NB4 (cell line): ENCODE data around the gene SCN8A.
A peak's percentile ranks its signal among the peaks of the same experiment; 100 is the strongest.

Experiments
- DNase-seq: peaks from one replicate; pipeline ENCODE4 v3.0.0; 2010; ENCODE audit warnings: low read depth
- H3K4me3 ChIP-seq: one replicate; pipeline ENCODE4 v1.5.1; 2011; ENCODE audit warnings: mild to moderate bottlenecking, low read depth, low read length, moderate library complexity
- MAX ChIP-seq: IDR thresholded peaks from 2 replicates; pipeline ENCODE4 v1.6.1; 2011; ENCODE audit warnings: low read depth, low read length
- MYC ChIP-seq: IDR thresholded peaks from 2 replicates; pipeline ENCODE4 v1.6.1; 2011; ENCODE audit warnings: low read depth, low read length
- POLR2A ChIP-seq: IDR thresholded peaks from 2 replicates; pipeline ENCODE4 v1.6.1; 2011; ENCODE audit warnings: mild to moderate bottlenecking; ENCODE audit not compliant: insufficient read length; ENCODE audit errors: extremely low read depth
- TF ChIP-seq, protein P1 (sequence below): IDR thresholded peaks from one replicate; pipeline ENCODE4 v1.5.1; 2012; ENCODE audit warnings: low read depth, low read length

The SCN8A gene

GRCh38 chr12:51844854-51845253 is 253.8 kb downstream of the SCN8A start:
- TF ChIP-seq MYC (no peak), MAX (no peak), POLR2A (no peak)
- TF ChIP-seq, protein P1, sequence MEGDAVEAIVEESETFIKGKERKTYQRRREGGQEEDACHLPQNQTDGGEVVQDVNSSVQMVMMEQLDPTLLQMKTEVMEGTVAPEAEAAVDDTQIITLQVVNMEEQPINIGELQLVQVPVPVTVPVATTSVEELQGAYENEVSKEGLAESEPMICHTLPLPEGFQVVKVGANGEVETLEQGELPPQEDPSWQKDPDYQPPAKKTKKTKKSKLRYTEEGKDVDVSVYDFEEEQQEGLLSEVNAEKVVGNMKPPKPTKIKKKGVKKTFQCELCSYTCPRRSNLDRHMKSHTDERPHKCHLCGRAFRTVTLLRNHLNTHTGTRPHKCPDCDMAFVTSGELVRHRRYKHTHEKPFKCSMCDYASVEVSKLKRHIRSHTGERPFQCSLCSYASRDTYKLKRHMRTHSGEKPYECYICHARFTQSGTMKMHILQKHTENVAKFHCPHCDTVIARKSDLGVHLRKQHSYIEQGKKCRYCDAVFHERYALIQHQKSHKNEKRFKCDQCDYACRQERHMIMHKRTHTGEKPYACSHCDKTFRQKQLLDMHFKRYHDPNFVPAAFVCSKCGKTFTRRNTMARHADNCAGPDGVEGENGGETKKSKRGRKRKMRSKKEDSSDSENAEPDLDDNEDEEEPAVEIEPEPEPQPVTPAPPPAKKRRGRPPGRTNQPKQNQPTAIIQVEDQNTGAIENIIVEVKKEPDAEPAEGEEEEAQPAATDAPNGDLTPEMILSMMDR, result no peak
- no peak overlapping the region for H3K4me3 ChIP-seq
- no peak for DNase-seq

DNA sequence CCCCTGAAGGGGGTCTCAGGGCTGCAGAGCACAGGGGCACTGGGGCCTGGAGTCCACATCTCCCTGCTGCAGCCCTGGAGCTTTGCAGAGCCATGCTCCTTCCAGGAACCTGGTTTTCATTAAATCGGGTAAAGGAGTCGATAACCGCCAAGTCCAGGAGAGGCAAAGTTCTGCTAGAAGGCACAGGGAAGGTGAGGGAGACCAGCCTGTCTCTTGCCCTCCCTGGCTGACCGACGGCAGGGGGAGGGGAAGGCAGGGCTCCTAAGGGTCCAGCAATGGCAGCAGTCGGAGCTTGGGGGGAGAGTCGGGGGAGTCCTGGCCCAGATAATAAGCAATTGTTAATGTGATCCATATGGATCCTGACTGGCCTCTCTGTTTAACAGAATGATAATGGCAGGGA is 254.4 kb downstream of the SCN8A start:
- H3K4me3 ChIP-seq, result no peak overlapping the region
- TF ChIP-seq, protein P1, result no peak
- TF ChIP-seq MAX (no peak), POLR2A (no peak), MYC (no peak)
- no peak for DNase-seq

DNA sequence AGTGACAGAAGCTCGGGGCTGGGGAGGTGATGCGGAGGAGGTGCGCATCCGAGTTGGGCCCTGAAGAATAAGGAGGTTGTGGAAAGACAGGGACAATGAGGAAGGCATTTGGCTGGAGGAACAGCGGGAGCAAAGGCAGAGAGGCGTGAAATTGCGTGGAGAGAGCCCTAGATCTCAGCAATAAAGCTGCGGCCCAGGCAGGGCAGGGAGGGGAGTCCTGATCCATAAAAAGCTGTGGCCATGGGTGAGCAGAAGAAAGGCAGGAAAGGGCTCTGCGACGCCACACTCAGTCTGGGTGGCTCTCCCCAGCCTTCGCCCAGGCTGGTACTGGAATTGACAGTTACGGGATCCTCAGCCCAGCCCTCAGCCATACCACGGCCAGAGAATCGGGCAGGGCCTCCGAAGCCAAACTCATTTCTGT is 255.2 kb downstream of the SCN8A start:
- H3K4me3 ChIP-seq, result no peak overlapping the region
- TF ChIP-seq, protein P1, result no peak
- TF ChIP-seq MAX, result no peak
- no peak for TF ChIP-seq MYC
- TF ChIP-seq POLR2A, result no peak

DNA sequence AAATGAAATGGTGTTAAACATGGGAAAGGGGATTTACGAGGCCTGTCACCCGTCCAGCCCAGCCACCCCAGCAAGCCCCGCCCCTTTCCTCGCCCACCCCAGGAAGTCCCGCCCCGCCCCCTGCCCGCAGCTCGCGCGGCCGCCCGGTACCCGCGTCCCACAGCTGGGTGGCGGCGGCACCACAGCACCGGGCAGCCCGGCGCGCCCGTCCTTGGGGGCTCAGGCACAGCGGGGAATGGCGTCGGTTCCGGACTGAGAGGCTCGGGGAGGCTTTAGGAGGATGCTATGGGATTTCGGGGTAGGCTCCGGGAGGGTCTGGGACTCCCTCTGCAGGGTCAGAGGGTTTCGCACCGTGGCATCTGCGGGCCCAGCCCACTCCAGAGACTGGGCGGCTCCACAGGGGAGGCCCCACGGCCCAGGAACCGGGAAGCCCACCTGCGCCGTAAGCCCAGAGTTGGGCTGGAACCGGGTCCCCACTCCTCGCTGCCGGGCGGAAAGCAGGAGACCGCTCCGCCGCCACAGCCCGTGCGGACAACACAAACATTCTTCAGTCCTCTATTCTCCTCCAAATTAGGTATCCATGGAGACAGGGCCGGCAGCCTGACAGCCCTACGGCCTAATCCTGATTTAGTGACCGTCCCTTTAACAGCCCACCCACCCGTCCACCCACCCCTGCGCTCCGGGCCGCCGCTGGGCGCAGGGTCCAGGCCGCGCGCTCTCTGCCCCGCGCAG is 256.0 kb downstream of the SCN8A start:
- TF ChIP-seq POLR2A (no peak), MAX (no peak), MYC (no peak)
- TF ChIP-seq, protein P1, result no peak
- H3K4me3 ChIP-seq, result no peak overlapping the region
- DNase-seq, result peak; percentile 27

More for the DNA sequence above, 255.2 kb downstream of the SCN8A start:
- no peak for DNase-seq

GRCh38 chr12:51847643-51848325 is 256.8 kb downstream of the SCN8A start:
- DNase-seq, result no peak
- no peak overlapping the region for H3K4me3 ChIP-seq
- TF ChIP-seq MAX, result no peak
- no peak for TF ChIP-seq POLR2A
- TF ChIP-seq, protein P1, result no peak
- no peak for TF ChIP-seq MYC
